Stimulated activated naive B cell treated with anti-CD40 and anti-IgM and Interleukin-4, amounts not matched to agents 10 μg/mL and 1 μg/mL and 100 μg/mL, for 72 hours (primary cell): ENCODE data around the gene TBCA.

Experiments used
- ATAC-seq, 2 donors: fragments of 150-1000 bp; cut with Tn5 transposase; replicated peaks; 2 replicates each; pipeline ENCODE4 v1.10.0; 2021; ENCODE audit warnings: moderate library complexity in 1 of 2
- DNase-seq: peaks from one replicate; pipeline ENCODE4 v3.0.0; 2021
- H3K27ac Mint-ChIP-seq: one replicate; pipeline ENCODE4 v1.8.0; 2022; ENCODE audit warnings: mild to moderate bottlenecking, mixed read lengths
- H3K27me3 Mint-ChIP-seq, 2 donors: one replicate each; pipeline ENCODE4 v1.8.0; 2022; ENCODE audit warnings: mixed read lengths in 2 of 2
- H3K36me3 Mint-ChIP-seq, 2 donors: one replicate each; pipeline ENCODE4 v1.8.0; 2022; ENCODE audit warnings: mixed read lengths in 2 of 2, mild to moderate bottlenecking in 1 of 2
- H3K4me1 Mint-ChIP-seq, 2 donors: one replicate each; pipeline ENCODE4 v1.8.0; 2022; ENCODE audit warnings: mixed read lengths in 2 of 2, mild to moderate bottlenecking in 1 of 2
- H3K4me3 Mint-ChIP-seq, 2 donors: one replicate each; pipeline ENCODE4 v1.8.0; 2022; ENCODE audit warnings: mild to moderate bottlenecking in 2 of 2, mixed read lengths in 2 of 2, moderate library complexity in 1 of 2
- H3K9me3 Mint-ChIP-seq, 2 donors: one replicate each; pipeline ENCODE4 v1.8.0; 2022; ENCODE audit warnings: mixed read lengths in 2 of 2, mild to moderate bottlenecking in 1 of 2

Gene TBCA, protein sequence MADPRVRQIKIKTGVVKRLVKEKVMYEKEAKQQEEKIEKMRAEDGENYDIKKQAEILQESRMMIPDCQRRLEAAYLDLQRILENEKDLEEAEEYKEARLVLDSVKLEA

GRCh38 chr5:77775790-77776553, at the start of gene TBCA:
TBCA (minus strand) TSS chr5:77776339; CDS start chr5:77776257, 82 bp downstream.
- peaks cover 28 to 44% of the 10 kb centered on the region in 2 donors for H3K4me1 Mint-ChIP-seq
- ATAC-seq (peak; percentile 87 to 91), DNase-seq (peak; percentile 93)
- H3K9me3 Mint-ChIP-seq = peaks cover 0 to 5% of the 10 kb centered on the region in 2 donors
- no peaks in the 10 kb centered on the region for H3K27me3 Mint-ChIP-seq
- peaks cover 17 to 29% of the 10 kb centered on the region in 2 donors for H3K36me3 Mint-ChIP-seq
- peak within 1 kb of the TSS; percentile 100 for H3K27ac Mint-ChIP-seq
- peak within 1 kb of the TSS; percentile 98 to 99 for H3K4me3 Mint-ChIP-seq

- Mint-ChIP-seq H3K36me3 (no peaks in the 10 kb centered on the region), H3K4me3 (no peak overlapping the region), H3K9me3 (no peaks in the 10 kb centered on the region), H3K4me1 (no peaks in the 10 kb centered on the region), H3K27me3 (peaks cover 6 to 12% of the 10 kb centered on the region in 2 donors), H3K27ac (no peak overlapping the region)
- ATAC-seq (no peak), DNase-seq (no peak)
Observed at GRCh38 chr5:77824981-77825380, 48.8 kb upstream of the TBCA start.

DNA sequence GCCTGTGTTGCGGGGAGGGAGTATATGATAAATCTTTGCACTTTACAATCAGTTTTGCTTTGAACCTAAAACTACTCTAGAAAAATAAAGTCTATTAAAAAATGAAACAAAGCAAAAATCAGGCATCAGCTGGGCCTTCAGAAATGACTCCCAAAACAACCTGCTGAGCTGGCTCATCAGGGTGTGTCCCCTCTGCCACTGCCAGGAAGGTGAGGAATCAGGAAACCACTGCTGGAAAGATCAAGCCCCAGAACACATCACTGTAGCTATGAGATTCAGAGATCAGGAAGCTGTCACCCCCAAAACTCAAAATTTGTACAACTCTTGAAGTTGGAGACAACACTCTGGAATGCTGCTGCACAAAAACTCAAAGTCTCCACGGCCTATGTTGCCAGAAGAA, 40.5 kb upstream of the TBCA start:
- no peak for ATAC-seq
- H3K9me3 Mint-ChIP-seq = no peaks in the 10 kb centered on the region
- no peak overlapping the region for H3K4me3 Mint-ChIP-seq
- DNase-seq = no peak
- peaks cover 7 to 8% of the 10 kb centered on the region in 2 donors for H3K27me3 Mint-ChIP-seq
- no peak overlapping the region for H3K27ac Mint-ChIP-seq
- H3K36me3 Mint-ChIP-seq = peaks cover 0 to 2% of the 10 kb centered on the region in 2 donors
- H3K4me1 Mint-ChIP-seq = no peaks in the 10 kb centered on the region

GRCh38 chr5:77812926-77813589, 36.9 kb upstream of the TBCA start:
- no peak for DNase-seq
- no peak overlapping the region for H3K4me3 Mint-ChIP-seq
- no peak for ATAC-seq
- no peak overlapping the region for H3K27ac Mint-ChIP-seq
- H3K27me3 Mint-ChIP-seq = peaks cover 8 to 11% of the 10 kb centered on the region in 2 donors
- peaks cover 0 to 2% of the 10 kb centered on the region in 2 donors for H3K36me3 Mint-ChIP-seq
- H3K4me1 Mint-ChIP-seq = no peaks in the 10 kb centered on the region
- H3K9me3 Mint-ChIP-seq = peaks cover 9 to 10% of the 10 kb centered on the region in 2 donors

- Mint-ChIP-seq H3K9me3 (peaks cover 14 to 16% of the 10 kb centered on the region in 2 donors), H3K36me3 (no peaks in the 10 kb centered on the region), H3K4me1 (peaks cover 4 to 9% of the 10 kb centered on the region in 2 donors), H3K4me3 (no peak overlapping the region), H3K27me3 (peaks cover 0 to 2% of the 10 kb centered on the region in 2 donors), H3K27ac (no peak overlapping the region)
- ATAC-seq = no peak
- no peak for DNase-seq
Observed at GRCh38 chr5:77806213-77806843, 30.2 kb upstream of the TBCA start.

DNA sequence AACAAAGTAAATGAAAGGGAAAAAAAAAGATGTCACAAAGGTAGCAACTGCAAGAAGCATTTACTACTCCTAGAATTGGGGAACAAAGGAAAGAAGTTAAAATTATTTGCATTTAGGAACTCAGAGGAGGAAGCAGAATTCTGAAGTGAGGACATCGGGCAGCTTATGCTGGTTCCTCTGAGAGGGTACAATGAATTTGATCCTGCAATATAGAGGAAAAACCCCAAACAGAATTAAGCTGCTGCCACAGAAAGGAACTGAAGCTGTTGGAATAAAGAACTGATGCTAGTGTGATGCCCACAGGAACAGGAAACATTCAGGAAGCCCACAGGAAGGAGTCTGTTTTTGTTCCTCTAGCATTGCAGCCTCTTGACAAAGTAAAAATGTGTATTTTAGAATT, 22.3 kb upstream of the TBCA start:
- Mint-ChIP-seq H3K9me3 (peaks cover 12 to 17% of the 10 kb centered on the region in 2 donors), H3K4me1 (peaks cover 0 to 6% of the 10 kb centered on the region in 2 donors), H3K4me3 (no peak overlapping the region), H3K27me3 (peaks cover 13 to 27% of the 10 kb centered on the region in 2 donors), H3K36me3 (peaks cover 0 to 4% of the 10 kb centered on the region in 2 donors), H3K27ac (no peak overlapping the region)
- no peak for ATAC-seq
- DNase-seq = no peak

- no peak for DNase-seq
- Mint-ChIP-seq H3K27me3 (peaks cover 13 to 27% of the 10 kb centered on the region in 2 donors), H3K27ac (no peak overlapping the region), H3K4me3 (no peak overlapping the region), H3K4me1 (peaks cover 0 to 6% of the 10 kb centered on the region in 2 donors), H3K9me3 (peaks cover 7 to 12% of the 10 kb centered on the region in 2 donors), H3K36me3 (peaks cover 0 to 4% of the 10 kb centered on the region in 2 donors)
- ATAC-seq = no peak
Observed at GRCh38 chr5:77797136-77797535, 21.0 kb upstream of the TBCA start.

GRCh38 chr5:77795846-77796245, 19.7 kb upstream of the TBCA start:
- DNase-seq (no peak), ATAC-seq (no peak)
- Mint-ChIP-seq H3K27me3 (peaks cover 13 to 27% of the 10 kb centered on the region in 2 donors), H3K36me3 (peaks cover 0 to 4% of the 10 kb centered on the region in 2 donors), H3K4me3 (no peak overlapping the region), H3K27ac (no peak overlapping the region), H3K9me3 (peaks cover 7 to 12% of the 10 kb centered on the region in 2 donors), H3K4me1 (peaks cover 0 to 6% of the 10 kb centered on the region in 2 donors)

DNA sequence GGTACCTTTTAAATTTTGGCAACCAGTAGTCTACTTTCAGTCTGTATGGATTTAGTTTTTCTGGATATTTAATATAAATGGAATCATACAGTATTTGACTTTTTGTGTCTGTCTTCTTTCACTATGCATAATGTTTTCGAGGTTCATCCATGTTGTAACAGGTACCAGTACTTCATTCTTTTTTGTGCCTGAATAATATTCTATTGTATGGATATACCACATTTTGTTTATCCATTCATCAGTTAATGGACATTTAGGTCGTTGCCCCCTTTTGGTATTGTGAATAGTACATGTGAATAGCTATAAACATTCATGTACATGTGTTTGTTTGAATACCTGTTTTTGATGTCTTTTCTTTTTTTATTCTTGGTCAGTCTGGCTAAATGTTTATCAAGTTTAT, 19.1 kb upstream of the TBCA start:
- H3K4me3 Mint-ChIP-seq = no peak overlapping the region
- peaks cover 13 to 25% of the 10 kb centered on the region in 2 donors for H3K27me3 Mint-ChIP-seq
- H3K27ac Mint-ChIP-seq = no peak overlapping the region
- no peak for ATAC-seq
- peaks cover 0 to 4% of the 10 kb centered on the region in 2 donors for H3K36me3 Mint-ChIP-seq
- H3K9me3 Mint-ChIP-seq = peaks cover 7 to 11% of the 10 kb centered on the region in 2 donors
- peaks cover 0 to 6% of the 10 kb centered on the region in 2 donors for H3K4me1 Mint-ChIP-seq
- DNase-seq = no peak

GRCh38 chr5:77791926-77792325, 15.8 kb upstream of the TBCA start:
- Mint-ChIP-seq H3K36me3 (peaks cover 0 to 4% of the 10 kb centered on the region in 2 donors), H3K27ac (no peak overlapping the region), H3K9me3 (peaks cover 6 to 7% of the 10 kb centered on the region in 2 donors), H3K27me3 (peaks cover 0 to 8% of the 10 kb centered on the region in 2 donors), H3K4me1 (no peaks in the 10 kb centered on the region), H3K4me3 (no peak overlapping the region)
- DNase-seq = no peak
- ATAC-seq = no peak

GRCh38 chr5:77791356-77791755, 15.2 kb upstream of the TBCA start:
- DNase-seq (no peak), ATAC-seq (no peak)
- Mint-ChIP-seq H3K27ac (no peak overlapping the region), H3K9me3 (peaks cover 6 to 7% of the 10 kb centered on the region in 2 donors), H3K4me3 (no peak overlapping the region), H3K36me3 (peaks cover 0 to 4% of the 10 kb centered on the region in 2 donors), H3K4me1 (no peaks in the 10 kb centered on the region), H3K27me3 (peaks cover 0 to 8% of the 10 kb centered on the region in 2 donors)

GRCh38 chr5:77785229-77785628, 9.1 kb upstream of the TBCA start:
- ATAC-seq (no peak), DNase-seq (no peak)
- Mint-ChIP-seq H3K4me3 (no peak overlapping the region), H3K36me3 (no peaks in the 10 kb centered on the region), H3K9me3 (peaks cover 0 to 2% of the 10 kb centered on the region in 2 donors), H3K4me1 (peaks cover 0 to 2% of the 10 kb centered on the region in 2 donors), H3K27ac (no peak overlapping the region), H3K27me3 (peaks cover 3 to 9% of the 10 kb centered on the region in 2 donors)

DNA sequence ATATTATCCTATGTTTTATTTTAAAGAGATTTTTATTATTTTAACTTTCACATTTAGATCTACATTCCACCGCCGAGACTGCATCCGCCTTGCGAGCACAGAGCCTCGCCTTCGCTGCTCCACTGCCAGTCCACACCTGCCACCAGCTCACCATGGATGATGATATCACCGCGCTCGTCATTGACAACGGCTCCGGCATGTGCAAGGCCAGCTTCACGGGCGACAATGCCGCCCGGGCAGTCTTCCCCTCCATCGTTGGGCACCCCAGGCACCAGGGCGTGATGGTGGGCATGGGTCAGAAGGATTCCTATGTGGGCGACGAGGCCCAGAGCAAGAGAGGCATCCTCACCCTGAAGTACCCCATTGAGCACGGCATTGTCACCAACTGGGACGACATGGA, 8.6 kb upstream of the TBCA start:
- Mint-ChIP-seq H3K4me3 (peak overlapping the region in 1 of 2 donors; percentile 43), H3K27ac (no peak overlapping the region), H3K4me1 (peaks cover 0 to 2% of the 10 kb centered on the region in 2 donors), H3K9me3 (peaks cover 0 to 2% of the 10 kb centered on the region in 2 donors), H3K27me3 (peaks cover 3 to 9% of the 10 kb centered on the region in 2 donors), H3K36me3 (no peaks in the 10 kb centered on the region)
- ATAC-seq (no peak), DNase-seq (no peak)

DNA sequence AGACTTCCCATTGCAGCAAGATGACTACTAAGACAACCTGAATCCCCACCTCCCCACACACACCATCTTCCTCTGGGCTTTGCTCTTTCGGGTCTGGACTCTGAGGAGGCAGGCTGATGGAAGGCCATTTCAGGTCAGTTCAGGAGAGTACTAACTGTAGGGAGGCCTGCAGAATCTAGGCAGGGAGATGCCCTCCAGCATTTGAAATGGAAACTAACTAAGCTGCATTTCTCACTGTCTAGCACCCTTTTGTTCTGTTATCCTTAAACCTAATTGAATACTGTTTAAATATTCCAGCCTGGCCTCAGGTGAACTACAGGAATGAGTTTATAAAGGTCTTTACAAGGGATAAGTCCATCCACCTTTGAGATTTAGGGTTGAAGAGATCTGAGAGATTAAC, 4.9 kb upstream of the TBCA start:
- Mint-ChIP-seq H3K36me3 (no peaks in the 10 kb centered on the region), H3K27me3 (peaks cover 3 to 9% of the 10 kb centered on the region in 2 donors), H3K4me1 (peaks cover 7 to 11% of the 10 kb centered on the region in 2 donors), H3K9me3 (peaks cover 0 to 2% of the 10 kb centered on the region in 2 donors), H3K4me3 (no peak overlapping the region), H3K27ac (peak overlapping the region; percentile 60)
- DNase-seq = no peak
- ATAC-seq = no peak
